H1 (cell line): ENCODE measurements around the gene FBXW8. TPM values are rescaled to one million over a fixed set of nuclear protein-coding genes. Genes with fewer than 3 reads are reported as not detected.

ENCODE experiments used
- CTCF ChIA-PET: fragments of 300-600 bp; sonication (Branson Sonifier 250); formaldehyde crosslinking; loops from one replicate; lab custom pipeline; 2021; ENCODE audit not compliant: partially characterized antibody; lab: Charles Lee
- POLR2A ChIA-PET: fragments of 300-600 bp; sonication (Branson Sonifier 250); formaldehyde crosslinking; loops from one replicate; lab custom pipeline; 2021; ENCODE audit warnings: inconsistent platforms; ENCODE audit not compliant: partially characterized antibody; lab: Charles Lee
- DNase-seq, 2 experiments: peaks; one replicate each; pipeline versions ENCODE4 v3.0.0 to v3.0.0-alpha.2; 2010 to 2022; ENCODE audit warnings: low spot score in 2 of 2, low read depth in 1 of 2, mixed read lengths in 1 of 2
- FAIRE-seq: peaks from 2 replicates; lab custom pipeline; 2011; peaks lifted over from hg19 to GRCh38; lab: Jason Lieb, UNC
- H2AFZ ChIP-seq: 2 replicates; pipeline ENCODE4 v1.8.1; 2012; ENCODE audit warnings: low read length, inconsistent platforms
- H2AK5ac ChIP-seq: 2 replicates; pipeline ENCODE4 v1.6.1; 2013; ENCODE audit warnings: low read depth, low read length
- H2BK120ac ChIP-seq: replicated peaks from 2 replicates; pipeline ENCODE3; 2013; ENCODE audit warnings: low read depth, low read length, inconsistent platforms
- H2BK12ac ChIP-seq: 2 replicates; pipeline ENCODE4 v1.6.1; 2013; ENCODE audit warnings: low read depth, low read length
- H2BK15ac ChIP-seq: 2 replicates; pipeline ENCODE4 v1.6.1; 2013; ENCODE audit warnings: low read length
- H2BK20ac ChIP-seq: 2 replicates; pipeline ENCODE4 v1.6.1; 2013; ENCODE audit warnings: low read length
- H2BK5ac ChIP-seq: 2 replicates; pipeline ENCODE4 v1.6.1; 2013; ENCODE audit warnings: low read depth, low read length
- H3K14ac ChIP-seq: 2 replicates; pipeline ENCODE4 v1.6.1; 2013; ENCODE audit warnings: inconsistent platforms; ENCODE audit not compliant: insufficient read length
- H3K18ac ChIP-seq: 2 replicates; pipeline ENCODE4 v1.6.1; 2013; ENCODE audit warnings: low read length; ENCODE audit errors: extremely low read depth
- H3K23ac ChIP-seq: 2 replicates; pipeline ENCODE4 v1.6.1; 2013; ENCODE audit warnings: inconsistent platforms; ENCODE audit not compliant: insufficient read length
- H3K23me2 ChIP-seq: 2 replicates; pipeline ENCODE4 v1.6.1; 2013; ENCODE audit warnings: low read depth, low read length
- H3K27ac ChIP-seq: 2 replicates; pipeline ENCODE4 v1.6.1; 2011; ENCODE audit warnings: low read depth, low read length, inconsistent platforms
- H3K27me3 ChIP-seq, 4 experiments: replicated peaks in 1 of 4; 1 replicate in 1 of 4; 2 replicates in 3 of 4; pipeline versions ENCODE4 v1.6.1 to v1.8.1; 2011 to 2013; ENCODE audit warnings: low read length in 3 of 4, mild to moderate bottlenecking in 3 of 4, inconsistent platforms in 2 of 4, mixed read lengths in 2 of 4, moderate library complexity in 1 of 4; ENCODE audit not compliant: control insufficient read depth in 3 of 4, insufficient read depth in 3 of 4; ENCODE audit errors: extremely low read depth in 1 of 4
- H3K36me3 ChIP-seq, 4 experiments: 2 replicates each; pipeline versions ENCODE4 v1.6.1 to v1.8.1; 2011 to 2013; ENCODE audit warnings: mild to moderate bottlenecking in 4 of 4, low read length in 3 of 4, moderate library complexity in 2 of 4, control low read depth in 1 of 4, inconsistent platforms in 1 of 4; ENCODE audit not compliant: insufficient read depth in 4 of 4, control insufficient read depth in 2 of 4
- H3K4ac ChIP-seq: replicated peaks from 2 replicates; pipeline ENCODE3; 2013; ENCODE audit warnings: low read length, low read depth, mixed read lengths, inconsistent platforms; ENCODE audit not compliant: insufficient read length
- H3K4me1 ChIP-seq, 4 experiments: replicated peaks in 1 of 4; 1 replicate in 1 of 4; 2 replicates in 3 of 4; pipeline versions ENCODE4 v1.6.1 to v1.8.1; 2011 to 2013; ENCODE audit warnings: low read length in 3 of 4, inconsistent platforms in 2 of 4, mixed read lengths in 1 of 4; ENCODE audit not compliant: insufficient read depth in 4 of 4, control insufficient read depth in 3 of 4
- H3K4me2 ChIP-seq, 2 experiments: 2 replicates each; pipeline versions ENCODE4 v1.6.1 to v1.8.1; 2011 to 2013; ENCODE audit warnings: low read depth in 2 of 2, low read length in 2 of 2, control low read depth in 1 of 2, inconsistent platforms in 1 of 2, mild to moderate bottlenecking in 1 of 2; ENCODE audit not compliant: insufficient read depth in 1 of 2
- H3K4me3 ChIP-seq, 4 experiments: fragments of 200-600, 300-600 bp in 1 of 4; sonication (generic), shearing (Covaris generic), sonication (Bioruptor Twin) in 1 of 4; 2 replicates each; pipeline versions ENCODE4 v1.5.1 to v1.8.1; 2011 to 2016; ENCODE audit warnings: low read length in 4 of 4, low read depth in 3 of 4, control low read depth in 2 of 4, inconsistent platforms in 2 of 4, mild to moderate bottlenecking in 2 of 4, mixed read lengths in 1 of 4, moderate library complexity in 1 of 4; ENCODE audit not compliant: insufficient read depth in 2 of 4; ENCODE audit errors: extremely low read depth in 1 of 4
- H3K56ac ChIP-seq: replicated peaks from 2 replicates; pipeline ENCODE3; 2013; ENCODE audit warnings: low read depth, mild to moderate bottlenecking, mixed read lengths, low read length, inconsistent platforms; ENCODE audit not compliant: insufficient read length
- H3K79me1 ChIP-seq: 2 replicates; pipeline ENCODE4 v1.6.1; 2013; ENCODE audit warnings: low read depth, low read length, control low read depth
- H3K79me2 ChIP-seq, 2 experiments: 2 replicates each; pipeline versions ENCODE4 v1.6.1 to v1.8.1; 2012 to 2013; ENCODE audit warnings: low read length in 2 of 2, mild to moderate bottlenecking in 2 of 2, inconsistent platforms in 1 of 2; ENCODE audit not compliant: insufficient read depth in 2 of 2, control insufficient read depth in 1 of 2
- H3K9ac ChIP-seq, 4 experiments: replicated peaks in 1 of 4; 1 replicate in 1 of 4; 2 replicates in 3 of 4; pipeline versions ENCODE4 v1.6.1 to v1.8.1; 2011 to 2013; ENCODE audit warnings: low read depth in 3 of 4, low read length in 3 of 4, control low read depth in 2 of 4, mild to moderate bottlenecking in 2 of 4, moderate library complexity in 2 of 4, inconsistent platforms in 1 of 4; ENCODE audit errors: extremely low read depth in 1 of 4
- H3K9me3 ChIP-seq, 2 experiments: 2 replicates each; pipeline versions ENCODE4 v1.6.1 to v1.8.1; 2012 to 2013; ENCODE audit warnings: mild to moderate bottlenecking in 2 of 2, moderate library complexity in 2 of 2, control low read depth in 1 of 2, inconsistent platforms in 1 of 2, low read depth in 1 of 2, low read length in 1 of 2, mixed read lengths in 1 of 2; ENCODE audit not compliant: insufficient read depth in 2 of 2
- H4K20me1 ChIP-seq, 2 experiments: replicated peaks in 1 of 2; 2 replicates each; pipeline versions ENCODE3 to v1.8.1; 2011 to 2013; ENCODE audit warnings: inconsistent platforms in 2 of 2, low read length in 2 of 2, mild to moderate bottlenecking in 1 of 2; ENCODE audit not compliant: insufficient read depth in 2 of 2, control insufficient read depth in 1 of 2
- H4K5ac ChIP-seq: 2 replicates; pipeline ENCODE4 v1.6.1; 2013; ENCODE audit warnings: low read length, low read depth, mixed read lengths, inconsistent platforms; ENCODE audit not compliant: insufficient read length
- H4K8ac ChIP-seq: 2 replicates; pipeline ENCODE4 v1.8.0; 2013; ENCODE audit warnings: mild to moderate bottlenecking, moderate library complexity, low read length, inconsistent platforms; ENCODE audit not compliant: insufficient read depth; ENCODE audit errors: extremely low read depth
- H4K91ac ChIP-seq: replicated peaks from 2 replicates; pipeline ENCODE3; 2013; ENCODE audit warnings: low read length, mixed read lengths, inconsistent platforms; ENCODE audit not compliant: insufficient read length
- CREB1 ChIP-seq: IDR thresholded peaks from 2 replicates; pipeline ENCODE4 v1.6.1; 2012; ENCODE audit warnings: inconsistent platforms
- EZH2 ChIP-seq: fragments of 200-600 bp; sonication (generic); IDR thresholded peaks from 2 replicates; pipeline ENCODE4 v1.7.1; 2012; ENCODE audit warnings: low read depth, mild to moderate bottlenecking, moderate library complexity, low read length, inconsistent platforms; ENCODE audit not compliant: severe bottlenecking
- MAX ChIP-seq: IDR thresholded peaks from 2 replicates; pipeline ENCODE4 v1.6.1; 2012; ENCODE audit warnings: inconsistent platforms
- PHF8 ChIP-seq: fragments of 200-600 bp; sonication (generic); conservative IDR thresholded peaks from 2 replicates; pipeline ENCODE4 v1.7.1; 2012; ENCODE audit warnings: low read depth, mild to moderate bottlenecking, inconsistent platforms, low read length, moderate library complexity
- RNF2 ChIP-seq: fragments of 200-900, 300-1000 bp; sonication (generic); IDR thresholded peaks from 2 replicates; pipeline ENCODE4 v1.7.1; 2016; ENCODE audit warnings: borderline replicate concordance, low read depth, mild to moderate bottlenecking, antibody characterized with exemption, low read length; ENCODE audit not compliant: poor library complexity, severe bottlenecking; ENCODE audit errors: missing control alignments
- SAP30 ChIP-seq: fragments of 300-600 bp; sonication (generic); IDR thresholded peaks from 2 replicates; pipeline ENCODE4 v1.7.1; 2012; ENCODE audit warnings: low read length, moderate library complexity, mild to moderate bottlenecking, inconsistent platforms; ENCODE audit not compliant: insufficient read depth, insufficient replicate concordance
- SIRT6 ChIP-seq: IDR thresholded peaks from one replicate; pipeline ENCODE4 v1.7.1; 2012; ENCODE audit warnings: low read length, inconsistent platforms
- SIX5 ChIP-seq: IDR thresholded peaks from 2 replicates; pipeline ENCODE4 v1.6.1; 2011; ENCODE audit warnings: mild to moderate bottlenecking, low read depth, low read length
- SRF ChIP-seq: IDR thresholded peaks from 2 replicates; pipeline ENCODE4 v1.6.1; 2011; ENCODE audit warnings: mild to moderate bottlenecking, low read depth, low read length, moderate library complexity
- SUZ12 ChIP-seq: fragments of 200-600 bp; sonication (generic); IDR thresholded peaks from 2 replicates; pipeline ENCODE4 v1.6.1; 2012; ENCODE audit warnings: mild to moderate bottlenecking, inconsistent platforms, low read length, moderate library complexity, mixed read lengths
- TBP ChIP-seq: IDR thresholded peaks from 2 replicates; pipeline ENCODE4 v1.6.1; 2011; ENCODE audit warnings: low read depth, low read length, improper control_type of control experiment
- YY1 ChIP-seq: IDR thresholded peaks from 2 replicates; pipeline ENCODE4 v1.6.1; 2011; ENCODE audit warnings: low read depth, mild to moderate bottlenecking, low read length
- WGBS, 2 experiments: shearing (Covaris generic) in 1 of 2; methylation state at CpG; one replicate each; pipeline versions ENCODE4 v1.1.6 to v1.1.7; 2013 to 2015; ENCODE audit warnings: low lambda C conversion rate in 2 of 2, mixed read lengths in 2 of 2, inconsistent platforms in 1 of 2, low coverage in 1 of 2, missing lambda C conversion rate in 1 of 2; ENCODE audit not compliant: insufficient replicate concordance in 2 of 2, insufficient coverage in 1 of 2, insufficient read length in 1 of 2; ENCODE audit errors: extremely low coverage in 1 of 2, missing lambda C conversion rate in 1 of 2; 5-methylcytosine and 5-hydroxymethylcytosine counted together
- polyA plus RNA-seq, 7 experiments: library from polyadenylated mRNA; depleted of rRNA in 3 of 7; stranded (reverse) in 5 of 7; unstranded in 2 of 7; fragments of >200 nt in 5 of 7; fragments of 200-250 nt in 2 of 7; gene quantifications; 1 replicate in 5 of 7; 2 replicates in 1 of 7; 4 replicates in 1 of 7; pipeline versions ENCODE4 v1.2.1 to v1.2.3, GENCODE V29; 2011 to 2013; ENCODE audit warnings: missing spikeins in 2 of 7, mixed read lengths in 2 of 7
- total RNA-seq: library from RNA; stranded (reverse); fragmentation: NEBNext Ultra II Directional; extraction: Animal tissue kit (Norgen Biotek cat#: 25700); gene quantifications from 2 replicates; pipeline ENCODE4 v1.2.1, GENCODE V29; 2021

FBXW8 gene
- total and polyA plus RNA-seq, 2 of the 8 experiments (the other 6 are each of a cell fraction or from before 2014, with no cell fraction given): 15.8 to 16.0 TPM

- ChIA-PET CTCF (interaction anchor here (0.5 to 1.9 kb wide), 7 partner anchors 10 to 271 kb away, joined by 3 to 6 read pairs (median 3); no protein-coding TSS in a partner anchor), POLR2A (interaction anchor here (0.6 to 3.7 kb wide), 9 partner anchors 10 to 174 kb away, joined by 3 to 17 read pairs (median 3); partner anchors contain the start of gene FBXW8)
- H4K5ac ChIP-seq: no peak overlapping the region
- H3K14ac ChIP-seq: no peak overlapping the region
- peak overlapping the region; percentile 10; the same call in 1 of the 2 replicates for H2BK12ac ChIP-seq
- peak overlapping the region; percentile 41; the same call in 1 of the 2 replicates for H2AK5ac ChIP-seq
- H3K9ac ChIP-seq: peak overlapping the region in 3 of 4 experiments; percentile 3 to 53 (median 42); a peak in 5 of 7 replicates
- H3K36me3 ChIP-seq: peaks cover 0 to 4% (median 0%) of the 10 kb centered on the region in 4 experiments; a peak in 1 of 8 replicates
- H4K20me1 ChIP-seq: peaks cover 4 to 5% of the 10 kb centered on the region in 2 experiments
- peak overlapping the region; percentile 89 to 98 for H3K4me2 ChIP-seq
- WGBS, 2 experiments: 4% methylated on average over 20 of the region's 21 CpGs; no CpG with 5 or more reads in 1 of the 2 experiments
- no peak overlapping the region for H3K56ac ChIP-seq
- 0 out of 2 replicates have a peak overlapping the region, but pooled peaks have one; percentile 2 for H2BK15ac ChIP-seq
- no peak overlapping the region for H2BK120ac ChIP-seq
- H3K79me1 ChIP-seq: no peaks in the 10 kb centered on the region
- FAIRE-seq (no peak), DNase-seq (no peak)
- no peak overlapping the region for H2BK20ac ChIP-seq
- no peaks in the 10 kb centered on the region for H3K9me3 ChIP-seq
- H2BK5ac ChIP-seq: no peak overlapping the region
- H3K79me2 ChIP-seq: no peaks in the 10 kb centered on the region
- H3K27me3 ChIP-seq: peaks cover 43 to 64% (median 58%) of the 10 kb centered on the region in 4 experiments
- no peak overlapping the region for H3K23ac ChIP-seq
- H4K8ac ChIP-seq: no peak overlapping the region
- H3K27ac ChIP-seq: no peak overlapping the region
- H3K18ac ChIP-seq: peak overlapping the region; percentile 25
- peak; percentile 58 for TF ChIP-seq SUZ12
- TF ChIP-seq PHF8: no peak
- no peak for TF ChIP-seq MAX
- TF ChIP-seq CREB1: no peak
- TF ChIP-seq SAP30: no peak
- peak; percentile 69 for TF ChIP-seq RNF2
- no peak for TF ChIP-seq YY1
- TF ChIP-seq SIRT6: no peak
- TF ChIP-seq SIX5: no peak
- TF ChIP-seq TBP: no peak
- TF ChIP-seq SRF: no peak
- peak; percentile 61 for TF ChIP-seq EZH2
- H3K4ac ChIP-seq: no peak overlapping the region
- H3K4me3 ChIP-seq: peak overlapping the region; percentile 46 to 89 (median 62)
- H3K23me2 ChIP-seq: peaks cover 28% of the 10 kb centered on the region; the same call in 1 of the 2 replicates
- H4K91ac ChIP-seq: no peak overlapping the region
- peaks cover 6 to 28% (median 12%) of the 10 kb centered on the region in 4 experiments for H3K4me1 ChIP-seq
- no peak overlapping the region for H2AFZ ChIP-seq
Observed at GRCh38 chr12:116880213-116880816, 30.4 kb upstream of the FBXW8 start.
